BJ (cell line): Measurements from ENCODE around the gene WWP2. TPM values are rescaled to one million over a fixed set of nuclear protein-coding genes. Genes with fewer than 3 reads are reported as not detected.

ENCODE experiments used
- CTCF ChIA-PET: fragments of 350-600 bp; formaldehyde crosslinking; extraction: SDS; loops from one replicate; lab custom pipeline; 2021; ENCODE audit warnings: antibody characterized with exemption, inconsistent platforms; lab: Yijun Ruan, JAX
- POLR2A ChIA-PET: fragments of 300-600 bp; sonication (Branson Sonifier 250); formaldehyde crosslinking; extraction: SDS; loops from one replicate; lab custom pipeline; 2021; ENCODE audit warnings: antibody characterized with exemption; lab: Charles Lee
- DNase-seq: peaks from one replicate; pipeline ENCODE4 v3.0.0-alpha.2; 2011; ENCODE audit warnings: low read depth
- H3K27me3 ChIP-seq: 2 replicates; pipeline ENCODE4 v1.6.0; 2011; ENCODE audit warnings: low read length; ENCODE audit not compliant: control insufficient read depth, insufficient read depth
- H3K36me3 ChIP-seq: 2 replicates; pipeline ENCODE4 v1.5.1; 2011; ENCODE audit warnings: low read length; ENCODE audit not compliant: control insufficient read depth, insufficient read depth
- H3K4me3 ChIP-seq: 2 replicates; pipeline ENCODE4 v1.5.1; 2011; ENCODE audit warnings: low read depth, mild to moderate bottlenecking, control low read depth, low read length
- polyA plus RNA-seq: library from polyadenylated mRNA; depleted of rRNA; stranded (reverse); fragments of >200 nt; gene quantifications from 2 replicates; pipeline ENCODE4 v1.2.3, GENCODE V29; 2011
- TF ChIP-seq, protein P1 (sequence below): IDR thresholded peaks from 2 replicates; pipeline ENCODE4 v1.5.1; 2011; ENCODE audit warnings: low read depth, mild to moderate bottlenecking, control low read depth, inconsistent platforms, low read length, moderate library complexity; ENCODE audit not compliant: insufficient read depth

The WWP2 gene
- polyA plus RNA-seq, 1 experiment = 16.8 TPM

DNA sequence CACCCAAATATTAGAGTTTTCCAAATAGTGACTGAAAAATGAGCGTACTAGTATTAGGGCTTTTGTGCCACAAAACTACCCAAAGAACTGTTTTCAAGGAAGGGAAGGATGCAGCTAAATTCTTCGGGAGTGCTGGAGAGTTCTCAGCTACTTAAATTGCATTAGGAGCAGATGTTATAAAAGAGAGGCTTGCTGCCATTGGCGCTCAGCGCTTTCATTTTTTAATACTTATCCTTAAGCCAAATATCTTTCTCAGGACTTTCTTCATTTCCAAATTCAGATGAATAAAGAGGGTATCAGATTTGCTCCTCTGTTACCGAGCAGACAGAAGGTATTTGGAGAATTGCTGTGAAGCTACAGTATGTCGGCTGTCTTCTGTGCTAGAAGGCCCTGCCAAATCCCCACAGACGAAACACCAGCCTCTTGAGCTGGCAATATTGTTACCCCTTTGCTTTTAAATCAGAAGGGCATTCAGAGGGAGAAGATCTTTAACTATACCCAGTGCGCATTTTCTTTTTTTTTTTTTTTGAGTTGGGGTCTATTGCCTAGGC, 141.8 kb downstream of the WWP2 start:
- ChIA-PET POLR2A (interaction anchor here (0.7 kb wide), 1 partner anchor 14 kb away, joined by 3 read pairs; no protein-coding TSS in a partner anchor), CTCF (interaction anchor here (0.6 to 0.9 kb wide), 4 partner anchors 9 to 116 kb away, joined by 3 read pairs; no protein-coding TSS in a partner anchor)
- DNase-seq = no peak
- Histone ChIP-seq H3K4me3 (no peak overlapping the region), H3K27me3 (no peaks in the 10 kb centered on the region), H3K36me3 (no peaks in the 10 kb centered on the region; the same call in 1 of the 2 replicates)
- TF ChIP-seq, protein P1, sequence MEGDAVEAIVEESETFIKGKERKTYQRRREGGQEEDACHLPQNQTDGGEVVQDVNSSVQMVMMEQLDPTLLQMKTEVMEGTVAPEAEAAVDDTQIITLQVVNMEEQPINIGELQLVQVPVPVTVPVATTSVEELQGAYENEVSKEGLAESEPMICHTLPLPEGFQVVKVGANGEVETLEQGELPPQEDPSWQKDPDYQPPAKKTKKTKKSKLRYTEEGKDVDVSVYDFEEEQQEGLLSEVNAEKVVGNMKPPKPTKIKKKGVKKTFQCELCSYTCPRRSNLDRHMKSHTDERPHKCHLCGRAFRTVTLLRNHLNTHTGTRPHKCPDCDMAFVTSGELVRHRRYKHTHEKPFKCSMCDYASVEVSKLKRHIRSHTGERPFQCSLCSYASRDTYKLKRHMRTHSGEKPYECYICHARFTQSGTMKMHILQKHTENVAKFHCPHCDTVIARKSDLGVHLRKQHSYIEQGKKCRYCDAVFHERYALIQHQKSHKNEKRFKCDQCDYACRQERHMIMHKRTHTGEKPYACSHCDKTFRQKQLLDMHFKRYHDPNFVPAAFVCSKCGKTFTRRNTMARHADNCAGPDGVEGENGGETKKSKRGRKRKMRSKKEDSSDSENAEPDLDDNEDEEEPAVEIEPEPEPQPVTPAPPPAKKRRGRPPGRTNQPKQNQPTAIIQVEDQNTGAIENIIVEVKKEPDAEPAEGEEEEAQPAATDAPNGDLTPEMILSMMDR = no peak

DNA sequence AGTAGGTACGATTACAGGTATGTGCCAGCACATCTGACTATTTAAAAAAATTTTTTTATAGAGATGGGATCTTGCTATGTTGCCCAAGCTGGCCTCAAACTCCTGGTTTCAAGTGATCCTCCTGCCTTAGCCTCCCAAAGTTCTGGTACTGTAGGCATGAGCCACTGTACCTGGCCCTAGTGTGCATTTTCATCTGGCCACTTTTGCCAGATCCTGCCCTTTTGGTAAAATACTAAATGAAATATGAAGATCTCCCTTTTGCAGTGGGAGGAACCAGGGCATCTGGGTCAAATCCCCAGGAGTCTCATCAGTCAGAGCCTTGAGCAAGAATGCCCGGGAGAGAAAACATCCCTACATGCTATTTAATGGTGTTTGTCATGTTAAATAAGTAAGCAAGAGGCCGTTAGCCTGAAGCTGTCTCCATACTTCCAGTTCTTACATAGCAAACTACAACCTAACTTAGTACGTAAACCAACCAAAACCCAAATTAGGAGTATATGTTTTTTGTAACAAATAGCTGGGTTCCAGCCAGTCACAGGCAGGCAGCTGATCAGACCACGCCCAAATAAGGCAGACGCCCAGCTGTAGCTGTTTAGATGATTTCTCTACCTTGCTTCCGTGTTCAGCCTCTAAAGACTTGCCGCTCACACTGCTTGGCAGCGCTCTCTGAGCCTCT, 142.5 kb downstream of the WWP2 start:
- no peaks in the 10 kb centered on the region for H3K27me3 ChIP-seq
- H3K36me3 ChIP-seq = peaks cover 2% of the 10 kb centered on the region; the same call in 1 of the 2 replicates
- no peak for DNase-seq
- POLR2A ChIA-PET = no interaction called here
- no peak overlapping the region for H3K4me3 ChIP-seq
- CTCF ChIA-PET = interaction anchor here (0.6 to 0.9 kb wide), 3 partner anchors 25 to 164 kb away, joined by 3 read pairs; no protein-coding TSS in a partner anchor
- TF ChIP-seq, protein P1 = no peak

DNA sequence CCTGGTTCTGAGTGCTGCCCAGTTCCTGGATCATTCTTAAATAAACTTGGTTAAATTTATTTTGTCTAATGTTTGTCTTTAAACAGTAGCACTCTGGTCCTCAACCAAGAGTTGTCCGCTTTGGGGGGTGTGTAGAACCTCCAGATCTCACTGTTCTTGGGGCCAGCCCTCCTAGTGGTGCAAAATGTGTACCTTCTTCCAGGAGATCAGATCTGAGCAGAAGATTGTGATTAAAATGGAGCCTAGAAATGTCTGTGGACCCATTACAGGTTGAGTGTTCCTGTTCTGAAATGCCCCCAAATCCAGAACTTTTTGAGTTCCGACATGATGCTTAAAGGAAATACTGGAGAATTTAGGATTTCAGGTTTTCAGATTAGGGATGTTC, 143.0 kb downstream of the WWP2 start:
- DNase-seq = no peak
- TF ChIP-seq, protein P1 = no peak
- Histone ChIP-seq H3K36me3 (peaks cover 2% of the 10 kb centered on the region; the same call in 1 of the 2 replicates), H3K27me3 (no peaks in the 10 kb centered on the region), H3K4me3 (no peak overlapping the region)
- POLR2A ChIA-PET = no interaction called here
- CTCF ChIA-PET = interaction anchor here (0.6 kb wide), 1 partner anchor 165 kb away, joined by 3 read pairs; no protein-coding TSS in a partner anchor

DNA sequence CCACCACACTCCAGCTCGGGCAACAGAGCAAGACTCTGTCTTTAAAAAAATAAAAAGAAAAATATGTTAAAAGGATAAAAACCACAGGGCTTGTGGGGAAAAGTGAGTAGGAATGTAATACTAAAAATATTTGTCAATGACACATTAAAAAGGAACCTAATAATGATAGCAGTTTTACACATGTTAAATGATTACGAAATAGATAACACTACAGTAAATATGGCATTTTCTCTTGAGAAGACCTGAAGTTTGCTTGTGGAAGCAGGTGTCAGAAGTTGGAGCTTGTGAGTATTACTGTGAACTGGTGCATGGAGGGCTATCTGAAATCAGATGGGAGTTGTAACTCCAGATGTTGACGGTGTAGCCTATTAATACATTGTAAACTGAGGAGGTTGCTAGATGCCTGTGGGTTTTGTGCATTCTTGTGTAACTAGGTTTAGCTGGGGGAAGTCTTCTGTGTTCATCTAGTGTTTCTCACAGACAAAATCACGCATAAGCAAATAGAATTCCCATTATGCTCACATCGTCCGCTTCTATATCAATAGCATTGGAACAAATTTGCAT, 144.8 kb downstream of the WWP2 start:
- TF ChIP-seq, protein P1 = no peak
- Histone ChIP-seq H3K36me3 (peaks cover 2% of the 10 kb centered on the region; the same call in 1 of the 2 replicates), H3K27me3 (no peaks in the 10 kb centered on the region), H3K4me3 (no peak overlapping the region)
- ChIA-PET CTCF (interaction anchor here (0.8 to 1.6 kb wide), 5 partner anchors 23 to 111 kb away, joined by 3 to 5 read pairs (median 4); no protein-coding TSS in a partner anchor), POLR2A (interaction anchor here (0.7 kb wide), 1 partner anchor 11 kb away, joined by 3 read pairs; no protein-coding TSS in a partner anchor)
- DNase-seq = peak; percentile 88

DNA sequence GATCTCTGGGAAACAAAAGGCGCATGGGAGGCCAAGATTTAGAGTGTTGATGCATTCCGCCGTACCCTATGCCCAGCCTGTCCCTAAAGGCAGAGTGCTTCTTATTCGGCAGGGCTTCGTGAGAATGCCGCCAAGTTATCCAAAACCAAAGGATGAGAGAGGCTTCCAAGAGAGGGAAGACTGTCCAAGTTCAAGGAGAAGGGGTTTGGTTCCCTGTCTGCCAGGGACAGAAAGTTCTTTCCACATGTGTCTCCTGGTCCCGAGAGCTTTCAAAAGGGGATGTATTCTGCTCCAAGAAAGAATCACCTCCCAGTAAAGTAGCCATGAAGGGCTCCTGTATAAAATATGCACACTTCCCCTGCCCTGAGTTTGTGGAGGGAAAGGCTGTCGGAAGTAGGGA, 146.9 kb downstream of the WWP2 start:
- Histone ChIP-seq H3K27me3 (no peaks in the 10 kb centered on the region), H3K4me3 (no peak overlapping the region), H3K36me3 (peaks cover 2% of the 10 kb centered on the region; the same call in 1 of the 2 replicates)
- DNase-seq = no peak
- TF ChIP-seq, protein P1 = no peak
- ChIA-PET CTCF (interaction anchor here (1.1 kb wide), 1 partner anchor 12 kb away, joined by 3 read pairs; no protein-coding TSS in a partner anchor), POLR2A (no interaction called here)
